ENCODE measurements around the gene RIGI. TPM values are rescaled to one million over a fixed set of nuclear protein-coding genes. Genes with fewer than 3 reads are reported as not detected.
"Not testable (repeated sequence)": the region's sequence is repeated elsewhere in the genome, so short reads cannot be mapped to it uniquely, and the experiment has no call there.

Gene RIGI
- total and polyA plus RNA-seq, 9 of the 15 experiments (the other 6 are each of a cell fraction or from before 2014, with no cell fraction given), result 0.27 to 1.1 (median 0.54) TPM

DNA sequence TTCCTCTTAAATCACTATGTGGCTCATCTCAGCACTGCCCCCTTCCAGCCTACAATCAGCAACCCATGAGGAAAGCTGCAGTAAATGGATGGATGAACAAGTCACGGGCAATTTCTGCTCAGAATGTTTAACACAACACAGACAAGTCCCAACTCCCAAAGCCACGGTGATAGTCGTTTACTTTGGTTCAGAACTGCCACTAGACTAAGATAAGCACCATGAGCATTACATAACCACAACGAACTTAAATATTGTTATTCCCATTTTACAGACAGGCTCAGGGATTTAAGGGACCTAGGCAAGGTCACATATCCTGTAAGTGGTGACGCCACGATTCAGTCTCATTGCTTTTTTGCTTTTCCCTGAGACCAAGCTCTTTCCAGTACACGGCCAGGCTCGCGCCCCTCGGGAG, 24.2 kb upstream of the RIGI start:
- Histone ChIP-seq H3K27me3 (ENCODE audit: control insufficient read depth in 2 of 2, insufficient read depth in 2 of 2, low read length in 2 of 2) (no peaks in the 10 kb centered on the region), H4K20me1 (replicated peaks; ENCODE audit: control insufficient read depth, insufficient read depth, low read length) (peaks cover 8% of the 10 kb centered on the region; the same call in 1 of the 2 replicates), H3K4me3 (peak overlapping the region; percentile 73), H3K9me3 (replicated peaks; ENCODE audit: control insufficient read depth, insufficient read depth, low read depth, low read length) (no peaks in the 10 kb centered on the region), H3K36me3 (ENCODE audit: control insufficient read depth, insufficient read depth, low read length) (peaks cover 16% of the 10 kb centered on the region; the same call in 2 of the 3 replicates), H3K9ac (ENCODE audit: insufficient read depth in 1 of 2, low read depth in 2 of 2, low read length in 2 of 2) (peak overlapping the region; percentile 61 to 95), H3K9me1 (ENCODE audit: control insufficient read depth, insufficient read depth, low read length) (no peaks in the 10 kb centered on the region), H3K79me2 (ENCODE audit: control insufficient read depth, insufficient read depth, low read length) (peaks cover 85% of the 10 kb centered on the region), H3K4me1 (replicated peaks in 1 of 2; ENCODE audit: control insufficient read depth in 2 of 2, insufficient read depth in 2 of 2, low read length in 2 of 2) (peaks cover 10 to 14% of the 10 kb centered on the region in 2 experiments; a peak in 4 of 5 replicates), H3K4me2 (ENCODE audit: insufficient read depth, low read length) (peak overlapping the region; percentile 96), H2AFZ (ENCODE audit: low read depth, low read length) (no peak overlapping the region), H3K27ac (ENCODE audit: extremely low read depth, low read depth, low read length) (peak overlapping the region; percentile 97)
- in situ Hi-C loops (cut with MboI) (loop anchor here (25.0 kb wide), 1 partner anchor 687 kb away; the partner anchor contains the start of gene SPINK4), intact Hi-C loops (cut with micrococcal nuclease) (no loop called here)
- ATAC-seq (no peak), FAIRE-seq (peak; percentile 84), DNase-seq (ENCODE audit: extremely low read depth in 1 of 4, low spot score in 3 of 4) (peak in 1 of 4 experiments; percentile 19)
- whole genome bisulfite sequencing (ENCODE audit: insufficient coverage, low coverage, missing lambda C conversion rate), result 1% methylated on average over 10 of the region's 10 CpGs
- ChIA-PET POLR2A (interaction anchor here (0.6 to 1.0 kb wide), 5 partner anchors 9 to 47 kb away, joined by 3 to 5 read pairs (median 3); no protein-coding TSS in a partner anchor), CTCF (ENCODE audit: low intra/inter-chr PET ratio) (no interaction called here)
- TF ChIP-seq ESRRA (IDR thresholded peaks at IDR 0.05; ENCODE audit: borderline replicate concordance, low read depth) (peak; percentile 65; the same call in 1 of the 2 replicates), RFX7 (CRISPR knock-in tag; IDR thresholded peaks at IDR 0.05) (no peak), NR4A1 (CRISPR knock-in tag; IDR thresholded peaks at IDR 0.05) (no peak), NR4A1 (tag; IDR thresholded peaks at IDR 0.05) (no peak), MXD1 (CRISPR knock-in tag; IDR thresholded peaks at IDR 0.05; ENCODE audit: borderline replicate concordance, poor library complexity, severe bottlenecking) (no peak)
- BruUV-seq (replicated peaks), result no TSS peak

- not testable (repeated sequence) for BruUV-seq (replicated peaks); H4K20me1 ChIP-seq (replicated peaks; ENCODE audit: control insufficient read depth, insufficient read depth, low read length); H3K4me3 ChIP-seq
Observed at GRCh38 chr9:32548213-32548612, 22.2 kb upstream of the RIGI start.

More at GRCh38 chr9:32548213-32548612, 22.2 kb upstream of the RIGI start:
- H3K4me2 ChIP-seq (ENCODE audit: insufficient read depth, low read length); H3K27me3 ChIP-seq (ENCODE audit: control insufficient read depth in 2 of 2, insufficient read depth in 2 of 2, low read length in 2 of 2); H3K9me3 ChIP-seq (replicated peaks; ENCODE audit: control insufficient read depth, insufficient read depth, low read depth, low read length); FAIRE-seq; H3K27ac ChIP-seq (ENCODE audit: extremely low read depth, low read depth, low read length); DNase-seq (ENCODE audit: extremely low read depth in 1 of 4, low spot score in 3 of 4); POLR2A ChIA-PET; H3K9ac ChIP-seq (ENCODE audit: insufficient read depth in 1 of 2, low read depth in 2 of 2, low read length in 2 of 2); intact Hi-C loops (cut with micrococcal nuclease); H2AFZ ChIP-seq (ENCODE audit: low read depth, low read length); in situ Hi-C loops (cut with MboI); ATAC-seq; CTCF ChIA-PET (ENCODE audit: low intra/inter-chr PET ratio); H3K9me1 ChIP-seq (ENCODE audit: control insufficient read depth, insufficient read depth, low read length): not testable (repeated sequence)
- Histone ChIP-seq H3K4me1 (replicated peaks in 1 of 2; ENCODE audit: control insufficient read depth in 2 of 2, insufficient read depth in 2 of 2, low read length in 2 of 2) (peaks cover 0 to 14% of the 10 kb centered on the region in 2 experiments; a peak in 3 of 5 replicates), H3K79me2 (ENCODE audit: control insufficient read depth, insufficient read depth, low read length) (peaks cover 88% of the 10 kb centered on the region), H3K36me3 (ENCODE audit: control insufficient read depth, insufficient read depth, low read length) (peaks cover 24% of the 10 kb centered on the region)
- 100% methylated on average over 5 of the region's 20 CpGs for WGBS (ENCODE audit: insufficient coverage, low coverage, missing lambda C conversion rate)
